ENCODE results near the gene MRPL14. TPM values are rescaled to one million over a fixed set of nuclear protein-coding genes. Genes with fewer than 3 reads are reported as not detected.

The MRPL14 gene
- total and polyA plus RNA-seq, 2 experiments from 2014 or later, result 62.6 to 191 TPM

GRCh38 chr6:44152533-44152932 lies 25.3 kb upstream of the MRPL14 start:
- Histone ChIP-seq H3K4me3 (no peak overlapping the region), H3F3A (replicated peaks; ENCODE audit: low read depth) (0 out of 2 replicates have a peak, but pooled peaks cover 3% of the 10 kb centered on the region), H3K27me3 (ENCODE audit: insufficient read depth) (no peaks in the 10 kb centered on the region), H3K4me1 (ENCODE audit: insufficient read depth) (peaks cover 4% of the 10 kb centered on the region), H3K27ac (ENCODE audit: low read depth) (no peak overlapping the region), H4K20me1 (replicated peaks; ENCODE audit: insufficient read depth) (no peaks in the 10 kb centered on the region), H3K9me2 (ENCODE audit: insufficient read depth) (no peaks in the 10 kb centered on the region), H3K4me2 (no peak overlapping the region), H3K36me3 (ENCODE audit: insufficient read depth) (no peaks in the 10 kb centered on the region), H2AFZ (no peak overlapping the region), H3K79me2 (replicated peaks; ENCODE audit: insufficient read depth) (no peaks in the 10 kb centered on the region)
- TF ChIP-seq POLR2AphosphoS5 (IDR thresholded peaks at IDR 0.05; ENCODE audit: low read depth) (no peak), REST (IDR thresholded peaks at IDR 0.05; ENCODE audit: unreplicated experiment) (no peak), JUNB (IDR thresholded peaks at IDR 0.05; ENCODE audit: unreplicated experiment) (no peak), ZNF114 (CRISPR knock-in tag; IDR thresholded peaks at IDR 0.05) (no peak), STAT1 (IDR thresholded peaks at IDR 0.05; ENCODE audit: unreplicated experiment) (no peak), CREB1 (CRISPR knock-in tag; IDR thresholded peaks at IDR 0.05; ENCODE audit: low read depth) (no peak), ETS1 (IDR thresholded peaks at IDR 0.05) (no peak), EZH2 (IDR thresholded peaks at IDR 0.05; ENCODE audit: low read depth, unreplicated experiment) (no peak), ZNF462 (CRISPR knock-in tag; IDR thresholded peaks at IDR 0.05) (no peak), EZH2phosphoT487 (IDR thresholded peaks at IDR 0.05; ENCODE audit: unreplicated experiment) (no peak), NANOG (IDR thresholded peaks at IDR 0.05; ENCODE audit: borderline replicate concordance) (no peak), CTCF (conservative IDR thresholded peaks at IDR 0.05; ENCODE audit: low read depth in 2 of 2) (no peak), ZNF331 (CRISPR knock-in tag; IDR thresholded peaks at IDR 0.05; ENCODE audit: low read depth) (no peak)
- no peak for ATAC-seq
- no peak for DNase-seq (ENCODE audit: low spot score)
- Mint-ChIP-seq H3K27me3 (ENCODE audit: insufficient read depth, low read depth, poor library complexity) (peaks cover 25% of the 10 kb centered on the region), H3K9me3 (no peaks in the 10 kb centered on the region), H3K27ac (no peak overlapping the region), H3K36me3 (ENCODE audit: low read depth) (peaks cover 15% of the 10 kb centered on the region), H3K4me3 (no peak overlapping the region), H3K4me1 (peaks cover 29% of the 10 kb centered on the region)

Measured in GM23338 (cell line).